ENCODE measurements around the gene GMPPB.
"Not testable (repeated sequence)": the region's sequence is repeated elsewhere in the genome, so short reads cannot be mapped to it uniquely, and the experiment has no call there.

The GMPPB gene

GRCh38 chr3:49689046-49689907 is 34.5 kb downstream of the GMPPB start, which contains the start of the genes MST1 and RNF123:
MST1 (minus strand) TSS chr3:49689474; CDS start chr3:49688691, 783 bp downstream.
RNF123 (plus strand) TSS chr3:49689557; CDS start chr3:49691166, 1,609 bp downstream.
- DNase-seq (ENCODE audit: low spot score): peak; percentile 93
- in situ Hi-C loops (cut with MboI; ENCODE audit: low pct_unique_long_range_greater_than_20kb, low sequenced_read_pairs, unreplicated experiment): no loop called here

DNA sequence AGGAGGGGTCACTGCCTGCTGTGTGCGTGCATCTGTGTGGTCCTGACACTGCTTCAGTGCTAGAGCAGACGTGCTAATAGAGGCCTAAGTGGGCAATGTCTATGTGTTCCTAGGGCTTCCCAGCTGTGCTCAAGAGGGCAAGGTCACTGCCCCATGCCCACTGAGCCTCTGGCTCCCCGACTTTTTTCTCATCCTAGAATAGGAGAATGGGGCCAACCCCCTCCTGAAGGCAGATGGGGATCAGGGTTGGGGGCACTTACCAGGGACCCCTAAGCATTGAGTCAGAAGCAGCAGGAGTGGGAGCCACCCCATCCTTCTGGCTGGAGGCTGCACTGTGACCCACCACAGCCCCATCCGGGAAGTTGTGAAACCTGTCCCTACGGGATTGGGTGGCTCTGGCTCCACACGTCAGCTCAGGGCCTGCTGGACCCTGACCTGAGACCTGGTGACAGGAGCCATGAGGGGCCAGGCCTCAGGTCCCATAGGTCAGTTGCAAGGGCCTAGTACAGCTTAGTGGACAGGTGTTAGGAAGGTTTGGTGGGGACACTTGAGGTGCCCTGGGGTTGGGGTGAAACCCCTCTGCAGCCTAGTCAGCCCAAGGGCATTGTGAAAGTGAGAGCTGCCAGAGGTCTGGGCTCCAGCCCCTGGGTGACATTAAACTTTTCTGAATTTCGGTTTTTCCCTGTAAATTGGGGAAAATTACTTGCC is 35.3 kb downstream of the GMPPB start:
- DNase-seq (ENCODE audit: low spot score); in situ Hi-C loops (cut with MboI; ENCODE audit: low pct_unique_long_range_greater_than_20kb, low sequenced_read_pairs, unreplicated experiment): not testable (repeated sequence)

More at GRCh38 chr3:49689046-49689907, 34.5 kb downstream of the GMPPB start, which contains the start of the genes MST1 and RNF123:
- TF ChIP-seq, protein P1, sequence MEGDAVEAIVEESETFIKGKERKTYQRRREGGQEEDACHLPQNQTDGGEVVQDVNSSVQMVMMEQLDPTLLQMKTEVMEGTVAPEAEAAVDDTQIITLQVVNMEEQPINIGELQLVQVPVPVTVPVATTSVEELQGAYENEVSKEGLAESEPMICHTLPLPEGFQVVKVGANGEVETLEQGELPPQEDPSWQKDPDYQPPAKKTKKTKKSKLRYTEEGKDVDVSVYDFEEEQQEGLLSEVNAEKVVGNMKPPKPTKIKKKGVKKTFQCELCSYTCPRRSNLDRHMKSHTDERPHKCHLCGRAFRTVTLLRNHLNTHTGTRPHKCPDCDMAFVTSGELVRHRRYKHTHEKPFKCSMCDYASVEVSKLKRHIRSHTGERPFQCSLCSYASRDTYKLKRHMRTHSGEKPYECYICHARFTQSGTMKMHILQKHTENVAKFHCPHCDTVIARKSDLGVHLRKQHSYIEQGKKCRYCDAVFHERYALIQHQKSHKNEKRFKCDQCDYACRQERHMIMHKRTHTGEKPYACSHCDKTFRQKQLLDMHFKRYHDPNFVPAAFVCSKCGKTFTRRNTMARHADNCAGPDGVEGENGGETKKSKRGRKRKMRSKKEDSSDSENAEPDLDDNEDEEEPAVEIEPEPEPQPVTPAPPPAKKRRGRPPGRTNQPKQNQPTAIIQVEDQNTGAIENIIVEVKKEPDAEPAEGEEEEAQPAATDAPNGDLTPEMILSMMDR (IDR thresholded peaks at IDR 0.05; ENCODE audit: extremely low read depth, insufficient read depth, missing control alignments): peak; percentile 33

GRCh38 chr3:49687424-49687795 is 36.3 kb downstream of the GMPPB start:
- DNase-seq (ENCODE audit: low spot score); in situ Hi-C loops (cut with MboI; ENCODE audit: low pct_unique_long_range_greater_than_20kb, low sequenced_read_pairs, unreplicated experiment): not testable (repeated sequence)

DNA sequence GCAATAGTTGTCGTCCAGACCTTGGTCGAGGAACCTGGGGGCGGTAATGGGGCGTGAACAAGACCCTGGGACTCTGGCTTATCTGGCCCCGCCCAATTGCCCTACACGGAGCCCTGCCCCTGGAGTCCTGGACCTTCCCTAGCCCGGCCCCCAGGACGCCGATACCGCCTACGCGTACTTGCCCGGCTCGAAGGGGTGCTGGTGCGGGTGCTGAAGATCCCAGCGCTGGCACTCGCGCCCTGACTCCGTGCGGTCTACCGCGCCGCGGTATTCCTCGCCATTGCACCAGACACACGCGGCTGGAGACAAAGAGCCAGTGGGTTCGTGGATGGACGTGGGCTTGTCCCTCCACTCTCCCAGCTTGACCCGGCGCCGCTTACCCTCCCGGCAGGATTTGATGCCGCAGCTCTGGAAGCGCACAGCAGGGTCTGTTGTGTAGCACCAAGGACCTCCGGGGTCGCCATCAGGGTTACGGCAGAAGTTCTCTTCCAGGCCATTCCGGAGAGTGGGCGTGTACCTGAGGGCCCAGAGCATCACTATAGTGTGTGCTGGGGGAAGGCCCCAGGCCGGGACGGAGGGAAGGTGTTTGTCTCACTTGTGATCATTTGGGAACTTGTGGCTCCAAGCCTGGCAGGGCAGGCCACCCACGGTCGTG is 36.9 kb downstream of the GMPPB start:
- DNase-seq (ENCODE audit: low spot score); in situ Hi-C loops (cut with MboI; ENCODE audit: low pct_unique_long_range_greater_than_20kb, low sequenced_read_pairs, unreplicated experiment): not testable (repeated sequence)

DNA sequence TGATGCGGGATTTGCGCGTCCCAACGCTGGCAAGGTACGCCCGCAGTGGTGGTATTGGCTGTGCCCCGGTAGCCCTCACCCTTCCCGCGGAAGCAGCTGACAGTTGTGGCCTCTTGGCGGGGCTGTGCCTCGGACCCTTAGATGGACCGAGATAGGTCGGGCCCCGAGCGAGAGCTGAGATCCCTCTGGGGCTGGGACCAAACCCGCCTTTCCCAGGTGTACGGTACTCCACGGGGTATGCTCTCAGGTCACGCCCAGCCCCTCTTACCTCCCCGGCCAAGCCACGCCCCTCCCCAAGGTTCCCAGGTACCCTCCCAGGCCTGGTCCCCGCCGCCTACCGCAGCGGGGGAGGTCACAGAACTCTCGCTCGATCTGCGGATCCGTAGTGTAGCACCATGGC is 37.4 kb downstream of the GMPPB start:
- in situ Hi-C loops (cut with MboI; ENCODE audit: low pct_unique_long_range_greater_than_20kb, low sequenced_read_pairs, unreplicated experiment); DNase-seq (ENCODE audit: low spot score): not testable (repeated sequence)

- in situ Hi-C loops (cut with MboI; ENCODE audit: low pct_unique_long_range_greater_than_20kb, low sequenced_read_pairs, unreplicated experiment); DNase-seq (ENCODE audit: low spot score): not testable (repeated sequence)
Observed at GRCh38 chr3:49685846-49686245, 37.9 kb downstream of the GMPPB start.

DNA sequence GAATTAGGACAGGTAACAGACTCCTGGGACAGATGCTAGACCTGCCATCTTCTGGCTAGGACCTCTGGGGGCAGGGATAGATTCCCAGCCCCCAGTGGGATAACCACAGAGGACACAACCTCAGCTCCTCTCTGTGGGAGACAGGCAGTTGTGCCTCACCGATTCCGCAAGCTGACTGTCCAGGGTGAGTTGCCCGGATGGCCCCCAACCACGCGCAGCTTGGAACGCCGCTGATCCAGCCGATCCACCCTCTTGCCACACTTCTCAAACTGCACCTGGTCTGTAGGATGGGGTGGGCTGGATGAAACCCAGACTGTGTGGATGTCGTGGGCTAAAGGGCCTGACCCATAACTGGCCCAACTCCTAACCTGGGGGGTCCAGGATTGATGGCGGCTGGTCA is 38.6 kb downstream of the GMPPB start:
- in situ Hi-C loops (cut with MboI; ENCODE audit: low pct_unique_long_range_greater_than_20kb, low sequenced_read_pairs, unreplicated experiment): not testable (repeated sequence)

DNA sequence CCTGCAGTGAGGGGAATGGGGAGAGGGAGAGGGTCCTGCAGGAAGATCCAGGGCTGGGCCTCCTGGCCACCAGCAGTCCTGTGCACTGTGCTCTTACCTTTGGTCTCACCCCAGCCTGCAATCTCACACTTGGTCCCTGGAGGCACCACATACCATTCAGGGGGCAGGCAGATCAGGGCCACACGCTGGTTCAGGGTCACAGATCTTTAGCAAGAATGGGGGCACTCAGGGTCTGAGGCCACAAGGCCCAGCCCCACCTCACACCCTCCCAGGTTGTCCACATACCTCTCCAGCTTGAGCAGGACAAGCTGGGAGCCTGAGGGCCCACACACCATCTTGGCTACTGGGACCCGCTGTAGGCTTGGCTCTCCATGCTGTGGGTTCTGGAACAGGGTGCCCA is 39.3 kb downstream of the GMPPB start:
- DNase-seq (ENCODE audit: low spot score); in situ Hi-C loops (cut with MboI; ENCODE audit: low pct_unique_long_range_greater_than_20kb, low sequenced_read_pairs, unreplicated experiment): not testable (repeated sequence)

More for the DNA sequence above, 38.6 kb downstream of the GMPPB start:
- DNase-seq (ENCODE audit: low spot score): not testable (repeated sequence)

- DNase-seq (ENCODE audit: low spot score): no peak
- in situ Hi-C loops (cut with MboI; ENCODE audit: low pct_unique_long_range_greater_than_20kb, low sequenced_read_pairs, unreplicated experiment): no loop called here
- TF ChIP-seq, protein P1 (IDR thresholded peaks at IDR 0.05; ENCODE audit: extremely low read depth, insufficient read depth, missing control alignments): no peak
Observed at GRCh38 chr3:49683162-49683561, 40.6 kb downstream of the GMPPB start.

DNA sequence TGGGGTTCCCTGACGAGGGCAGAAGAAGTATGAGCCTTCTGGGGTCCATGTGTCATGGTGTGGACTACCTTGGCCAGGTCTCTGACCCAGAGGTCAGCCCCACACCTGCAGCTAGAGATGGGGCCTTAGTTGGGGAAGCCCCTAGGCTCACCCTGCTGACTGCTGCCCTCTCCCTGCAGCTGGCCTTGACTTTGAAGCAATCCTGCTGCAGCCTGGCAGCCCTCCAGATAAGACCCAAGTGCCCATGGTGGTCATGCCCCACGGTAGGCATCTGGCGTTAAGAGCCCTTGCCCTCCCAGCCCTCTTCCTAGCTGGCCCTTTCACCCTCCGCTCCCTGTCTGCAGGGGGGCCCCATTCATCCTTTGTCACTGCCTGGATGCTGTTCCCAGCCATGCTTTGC is 42.2 kb downstream of the GMPPB start:
- in situ Hi-C loops (cut with MboI; ENCODE audit: low pct_unique_long_range_greater_than_20kb, low sequenced_read_pairs, unreplicated experiment): no loop called here
- TF ChIP-seq, protein P1 (IDR thresholded peaks at IDR 0.05; ENCODE audit: extremely low read depth, insufficient read depth, missing control alignments): no peak
- DNase-seq (ENCODE audit: low spot score): no peak
